ENCODE results near the gene TRAPPC10.

The TRAPPC10 gene

GRCh38 chr21:44011579-44012473 is at the start of gene TRAPPC10:
Gene TRAPPC10, plus strand, starts transcription at chr21:44012309. Its CDS starts 185 bp downstream, at chr21:44012494.
- peak; percentile 67 to 72 for DNase-seq (ENCODE audit: low read depth in 2 of 2)

GRCh38 chr21:43965911-43966585 is 46.1 kb upstream of the TRAPPC10 start:
- DNase-seq (ENCODE audit: low read depth in 2 of 2), result no peak

GRCh38 chr21:43966946-43967512 is 45.1 kb upstream of the TRAPPC10 start:
- DNase-seq (ENCODE audit: low read depth in 2 of 2), result no peak

- DNase-seq (ENCODE audit: low read depth in 2 of 2), result no peak
Observed at GRCh38 chr21:43967981-43968380, 44.1 kb upstream of the TRAPPC10 start.

- no peak for DNase-seq (ENCODE audit: low read depth in 2 of 2)
Observed at GRCh38 chr21:43968410-43969114, 43.5 kb upstream of the TRAPPC10 start.

- no peak for DNase-seq (ENCODE audit: low read depth in 2 of 2)
Observed at GRCh38 chr21:43969115-43969444, 43.0 kb upstream of the TRAPPC10 start.

GRCh38 chr21:43970551-43970950 is 41.6 kb upstream of the TRAPPC10 start:
- DNase-seq (ENCODE audit: low read depth in 2 of 2), result no peak

- no peak for DNase-seq (ENCODE audit: low read depth in 2 of 2)
Observed at GRCh38 chr21:43971201-43971991, 40.7 kb upstream of the TRAPPC10 start.

GRCh38 chr21:43971992-43972255 is 40.2 kb upstream of the TRAPPC10 start:
- no peak for DNase-seq (ENCODE audit: low read depth in 2 of 2)

- no peak for DNase-seq (ENCODE audit: low read depth in 2 of 2)
Observed at GRCh38 chr21:43972850-43973633, 39.1 kb upstream of the TRAPPC10 start.

- DNase-seq (ENCODE audit: low read depth in 2 of 2), result no peak
Observed at GRCh38 chr21:43973634-43973955, 38.5 kb upstream of the TRAPPC10 start.

- no peak for DNase-seq (ENCODE audit: low read depth in 2 of 2)
Observed at GRCh38 chr21:43974791-43975468, 37.2 kb upstream of the TRAPPC10 start.

- DNase-seq (ENCODE audit: low read depth in 2 of 2), result peak; percentile 76 to 77
Observed at GRCh38 chr21:43975469-43976098, 36.5 kb upstream of the TRAPPC10 start.

GRCh38 chr21:43976661-43977060 is 35.4 kb upstream of the TRAPPC10 start:
- DNase-seq (ENCODE audit: low read depth in 2 of 2), result no peak

GRCh38 chr21:43978060-43978459 is 34.0 kb upstream of the TRAPPC10 start:
- no peak for DNase-seq (ENCODE audit: low read depth in 2 of 2)

- no peak for DNase-seq (ENCODE audit: low read depth in 2 of 2)
Observed at GRCh38 chr21:43979654-43980053, 32.5 kb upstream of the TRAPPC10 start.

GRCh38 chr21:43981151-43981870 is 30.8 kb upstream of the TRAPPC10 start:
- DNase-seq (ENCODE audit: low read depth in 2 of 2), result no peak

GRCh38 chr21:43981871-43982210 is 30.3 kb upstream of the TRAPPC10 start:
- DNase-seq (ENCODE audit: low read depth in 2 of 2), result no peak

- DNase-seq (ENCODE audit: low read depth in 2 of 2), result no peak
Observed at GRCh38 chr21:43982489-43983078, 29.5 kb upstream of the TRAPPC10 start.
